ENCODE results near the gene PLEKHH2.

PLEKHH2 gene

GRCh38 chr2:43796206-43796605 is 159.1 kb downstream of the PLEKHH2 start:
- Histone ChIP-seq H3K27me3 (ENCODE audit: control insufficient read depth, low read length) (no peaks in the 10 kb centered on the region), H3K4me3 (ENCODE audit: low read length) (no peak overlapping the region), H4K20me1 (ENCODE audit: control insufficient read depth, insufficient read depth, low read depth, low read length) (no peaks in the 10 kb centered on the region), H3F3A (ENCODE audit: control insufficient read depth, insufficient read depth) (no peaks in the 10 kb centered on the region), H3K36me3 (ENCODE audit: control insufficient read depth, low read length) (no peaks in the 10 kb centered on the region), H3K9me3 (ENCODE audit: control insufficient read depth, insufficient read depth, low read length) (no peaks in the 10 kb centered on the region), H3K79me2 (ENCODE audit: control insufficient read depth, low read length) (no peaks in the 10 kb centered on the region), H3K9me2 (replicated peaks; ENCODE audit: control insufficient read depth, low read length) (no peaks in the 10 kb centered on the region), H3K4me2 (ENCODE audit: low read length) (no peak overlapping the region), H3K4me1 (ENCODE audit: control insufficient read depth, low read length) (no peaks in the 10 kb centered on the region), H3K27ac (ENCODE audit: low read depth, low read length) (no peak overlapping the region)
- no peak for TF ChIP-seq CTCF (IDR thresholded peaks at IDR 0.05; ENCODE audit: low read depth, low read length, poor library complexity, severe bottlenecking)
- no peak for TF ChIP-seq EZH2phosphoT487 (IDR thresholded peaks at IDR 0.05; ENCODE audit: borderline replicate concordance, low read length)

GRCh38 chr2:43798300-43798699 is 161.2 kb downstream of the PLEKHH2 start:
- Histone ChIP-seq H3F3A (ENCODE audit: control insufficient read depth, insufficient read depth) (no peaks in the 10 kb centered on the region), H3K4me2 (ENCODE audit: low read length) (no peak overlapping the region), H3K27me3 (ENCODE audit: control insufficient read depth, low read length) (no peaks in the 10 kb centered on the region), H4K20me1 (ENCODE audit: control insufficient read depth, insufficient read depth, low read depth, low read length) (no peaks in the 10 kb centered on the region), H3K79me2 (ENCODE audit: control insufficient read depth, low read length) (no peaks in the 10 kb centered on the region), H3K27ac (ENCODE audit: low read depth, low read length) (no peak overlapping the region), H3K9me3 (ENCODE audit: control insufficient read depth, insufficient read depth, low read length) (no peaks in the 10 kb centered on the region), H3K36me3 (ENCODE audit: control insufficient read depth, low read length) (no peaks in the 10 kb centered on the region), H3K4me1 (ENCODE audit: control insufficient read depth, low read length) (no peaks in the 10 kb centered on the region), H3K9me2 (replicated peaks; ENCODE audit: control insufficient read depth, low read length) (no peaks in the 10 kb centered on the region), H3K4me3 (ENCODE audit: low read length) (no peak overlapping the region)
- TF ChIP-seq CTCF (IDR thresholded peaks at IDR 0.05; ENCODE audit: low read depth, low read length, poor library complexity, severe bottlenecking) = peak; percentile 55
- TF ChIP-seq EZH2phosphoT487 (IDR thresholded peaks at IDR 0.05; ENCODE audit: borderline replicate concordance, low read length) = no peak

GRCh38 chr2:43800894-43801293 is 163.8 kb downstream of the PLEKHH2 start:
- Histone ChIP-seq H4K20me1 (ENCODE audit: control insufficient read depth, insufficient read depth, low read depth, low read length) (no peaks in the 10 kb centered on the region), H3K36me3 (ENCODE audit: control insufficient read depth, low read length) (no peaks in the 10 kb centered on the region), H3K79me2 (ENCODE audit: control insufficient read depth, low read length) (no peaks in the 10 kb centered on the region), H3F3A (ENCODE audit: control insufficient read depth, insufficient read depth) (no peaks in the 10 kb centered on the region), H3K9me2 (replicated peaks; ENCODE audit: control insufficient read depth, low read length) (no peaks in the 10 kb centered on the region), H3K9me3 (ENCODE audit: control insufficient read depth, insufficient read depth, low read length) (no peaks in the 10 kb centered on the region), H3K4me1 (ENCODE audit: control insufficient read depth, low read length) (no peaks in the 10 kb centered on the region), H3K4me3 (ENCODE audit: low read length) (no peak overlapping the region), H3K27ac (ENCODE audit: low read depth, low read length) (no peak overlapping the region), H3K27me3 (ENCODE audit: control insufficient read depth, low read length) (no peaks in the 10 kb centered on the region), H3K4me2 (ENCODE audit: low read length) (no peak overlapping the region)
- TF ChIP-seq CTCF (IDR thresholded peaks at IDR 0.05; ENCODE audit: low read depth, low read length, poor library complexity, severe bottlenecking) = no peak
- TF ChIP-seq EZH2phosphoT487 (IDR thresholded peaks at IDR 0.05; ENCODE audit: borderline replicate concordance, low read length) = no peak

GRCh38 chr2:43802135-43802534 is 165.1 kb downstream of the PLEKHH2 start:
- H3K27ac ChIP-seq (ENCODE audit: low read depth, low read length) = no peak overlapping the region
- H3K36me3 ChIP-seq (ENCODE audit: control insufficient read depth, low read length) = no peaks in the 10 kb centered on the region
- no peaks in the 10 kb centered on the region for H4K20me1 ChIP-seq (ENCODE audit: control insufficient read depth, insufficient read depth, low read depth, low read length)
- H3F3A ChIP-seq (ENCODE audit: control insufficient read depth, insufficient read depth) = no peaks in the 10 kb centered on the region
- no peak for TF ChIP-seq EZH2phosphoT487 (IDR thresholded peaks at IDR 0.05; ENCODE audit: borderline replicate concordance, low read length)
- H3K9me3 ChIP-seq (ENCODE audit: control insufficient read depth, insufficient read depth, low read length) = no peaks in the 10 kb centered on the region
- H3K4me3 ChIP-seq (ENCODE audit: low read length) = no peak overlapping the region
- H3K27me3 ChIP-seq (ENCODE audit: control insufficient read depth, low read length) = no peaks in the 10 kb centered on the region
- H3K79me2 ChIP-seq (ENCODE audit: control insufficient read depth, low read length) = no peaks in the 10 kb centered on the region
- H3K9me2 ChIP-seq (replicated peaks; ENCODE audit: control insufficient read depth, low read length) = no peaks in the 10 kb centered on the region
- H3K4me1 ChIP-seq (ENCODE audit: control insufficient read depth, low read length) = no peaks in the 10 kb centered on the region
- H3K4me2 ChIP-seq (ENCODE audit: low read length) = no peak overlapping the region
